Stomach (tissue), 4 donors: Measurements from ENCODE around the gene CXCL14.

Source experiments
- POLR2A ChIP-seq, 4 donors: fragments of 450-650 bp; IDR thresholded peaks; one replicate each; pipeline ENCODE4 v1.6.1; 2016; ENCODE audit warnings: antibody characterized with exemption in 4 of 4, control low read depth in 2 of 4, mild to moderate bottlenecking in 1 of 4, moderate library complexity in 1 of 4
- TF ChIP-seq, protein P1 (sequence below), 7 experiments: fragments of 450-650 bp in 4 of 7; fragments of 200-600 bp in 3 of 7; sonication (generic) in 3 of 7; IDR thresholded peaks; one replicate each; pipeline ENCODE4 v1.5.1; 2016 to 2019; ENCODE audit warnings: antibody characterized with exemption in 7 of 7, control low read depth in 2 of 7, mild to moderate bottlenecking in 1 of 7

DNA sequence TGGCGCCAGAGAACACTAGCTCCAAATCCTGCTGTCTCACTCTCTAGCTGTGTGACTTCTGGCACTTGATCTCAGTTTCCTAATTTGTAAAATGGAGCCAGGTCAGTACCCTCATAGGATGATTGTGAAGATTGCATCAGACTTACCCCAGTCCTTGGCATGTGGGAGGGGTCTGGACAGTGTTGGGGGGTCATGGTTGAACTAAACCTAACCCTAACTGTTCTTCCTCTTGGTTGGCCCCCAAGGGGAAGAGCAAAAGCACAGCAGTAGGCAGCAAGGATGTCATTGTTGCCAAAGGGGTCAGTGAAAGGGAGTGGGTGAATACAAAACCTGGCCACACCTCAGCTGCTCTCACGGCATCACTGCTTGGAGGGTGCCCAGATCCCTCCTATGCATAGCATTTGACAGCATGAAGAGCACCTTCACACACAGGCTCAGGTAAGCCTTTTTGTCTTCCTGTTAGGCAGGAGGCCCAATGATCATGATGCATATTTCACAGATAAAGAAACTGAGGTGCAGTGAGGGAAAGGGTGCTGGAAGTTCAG lies 15.7 kb upstream of the CXCL14 start:
- TF ChIP-seq POLR2A (IDR thresholded peaks at IDR 0.05), result no peak
- TF ChIP-seq, protein P1, sequence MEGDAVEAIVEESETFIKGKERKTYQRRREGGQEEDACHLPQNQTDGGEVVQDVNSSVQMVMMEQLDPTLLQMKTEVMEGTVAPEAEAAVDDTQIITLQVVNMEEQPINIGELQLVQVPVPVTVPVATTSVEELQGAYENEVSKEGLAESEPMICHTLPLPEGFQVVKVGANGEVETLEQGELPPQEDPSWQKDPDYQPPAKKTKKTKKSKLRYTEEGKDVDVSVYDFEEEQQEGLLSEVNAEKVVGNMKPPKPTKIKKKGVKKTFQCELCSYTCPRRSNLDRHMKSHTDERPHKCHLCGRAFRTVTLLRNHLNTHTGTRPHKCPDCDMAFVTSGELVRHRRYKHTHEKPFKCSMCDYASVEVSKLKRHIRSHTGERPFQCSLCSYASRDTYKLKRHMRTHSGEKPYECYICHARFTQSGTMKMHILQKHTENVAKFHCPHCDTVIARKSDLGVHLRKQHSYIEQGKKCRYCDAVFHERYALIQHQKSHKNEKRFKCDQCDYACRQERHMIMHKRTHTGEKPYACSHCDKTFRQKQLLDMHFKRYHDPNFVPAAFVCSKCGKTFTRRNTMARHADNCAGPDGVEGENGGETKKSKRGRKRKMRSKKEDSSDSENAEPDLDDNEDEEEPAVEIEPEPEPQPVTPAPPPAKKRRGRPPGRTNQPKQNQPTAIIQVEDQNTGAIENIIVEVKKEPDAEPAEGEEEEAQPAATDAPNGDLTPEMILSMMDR (IDR thresholded peaks at IDR 0.05), result no peak
